GM18858 (cell line): ENCODE data around the gene ACP4.

Source experiments
- ATAC-seq: cut with Tn5 transposase; IDR thresholded peaks from one replicate; pipeline ENCODE4 v1.9.1; 2021; ENCODE audit not compliant: unreplicated experiment

The ACP4 gene

GRCh38 chr19:50839712-50840655 is 49.8 kb downstream of the ACP4 start:
- ATAC-seq = no peak

- no peak for ATAC-seq
Observed at GRCh38 chr19:50842130-50842529, 51.9 kb downstream of the ACP4 start.

- ATAC-seq = no peak
Observed at GRCh38 chr19:50843205-50843604, 53.0 kb downstream of the ACP4 start.

- ATAC-seq = no peak
Observed at GRCh38 chr19:50843701-50844221, 53.5 kb downstream of the ACP4 start.

GRCh38 chr19:50844296-50844935 is 54.2 kb downstream of the ACP4 start:
- no peak for ATAC-seq
